Heart right ventricle (tissue), 16 donors: Measurements from ENCODE around the gene FBXL4. TPM values are rescaled to one million over a fixed set of nuclear protein-coding genes. Genes with fewer than 3 reads are reported as not detected.

ENCODE experiments used
- ATAC-seq, 8 donors: fragments of 200-7000 bp; cut with Tn5 transposase; one replicate each; pipeline ENCODE4 v1.9.1; 2020; ENCODE audit warnings: mild to moderate bottlenecking in 8 of 8, moderate library complexity in 8 of 8, moderate number of reproducible peaks in 1 of 8
- DNase-seq, 2 donors: peaks; one replicate each; pipeline ENCODE4 v3.0.0-alpha.2; 2020
- H3K27ac ChIP-seq, 10 donors: fragments of 200-600 bp; sonication (generic) in 2 of 10; one replicate each; pipeline versions ENCODE4 v1.5.0 to v1.8.0; 2020 to 2022; ENCODE audit warnings: mild to moderate bottlenecking in 3 of 10
- H3K27me3 ChIP-seq, 7 donors: fragments of 200-600 bp; one replicate each; pipeline ENCODE4 v1.8.0; 2021 to 2022; ENCODE audit warnings: mild to moderate bottlenecking in 2 of 7
- H3K36me3 ChIP-seq, 9 donors: fragments of 200-600 bp; sonication (generic) in 1 of 9; one replicate each; pipeline versions ENCODE4 v1.5.0 to v1.8.0; 2020 to 2022; ENCODE audit warnings: mild to moderate bottlenecking in 2 of 9
- H3K4me1 ChIP-seq, 9 donors: fragments of 200-600 bp; sonication (generic) in 1 of 9; one replicate each; pipeline versions ENCODE4 v1.5.0 to v1.8.0; 2020 to 2022; ENCODE audit warnings: mild to moderate bottlenecking in 4 of 9
- H3K4me3 ChIP-seq, 10 donors: fragments of 200-600 bp; sonication (generic) in 2 of 10; one replicate each; pipeline versions ENCODE4 v1.5.0 to v1.8.0; 2020 to 2022; ENCODE audit warnings: mild to moderate bottlenecking in 7 of 10, moderate library complexity in 2 of 10
- H3K9me3 ChIP-seq, 11 donors: fragments of 200-600 bp in 10 of 11; sonication (generic) in 2 of 11; one replicate each; pipeline versions ENCODE4 v1.5.0 to v1.8.0; 2013 to 2022; ENCODE audit warnings: mild to moderate bottlenecking in 2 of 11, control low read depth in 1 of 11, moderate library complexity in 1 of 11
- WGBS, 2 donors: extraction: QIAGEN DNeasy Blood & Tissue Kit; methylation state at CpG; one replicate each; pipeline ENCODE4 v1.1.7; 2013; ENCODE audit warnings: inconsistent platforms in 1 of 2; 5-methylcytosine and 5-hydroxymethylcytosine counted together
- intact Hi-C, 10 donors: fragments of 100-400 bp; cut with DNase I; formaldehyde crosslinking; loops; one replicate each; pipeline versions ENCODE4 v1.11.1 to v1.14.2; 2022
- polyA plus RNA-seq, 2 donors: library from polyadenylated mRNA; stranded (reverse); fragments of 200-250 nt; gene quantifications; one replicate each; pipeline ENCODE4 v1.2.3, GENCODE V29; 2013
- total RNA-seq, 10 donors: library from RNA; stranded (reverse); fragmentation: NEBNext Ultra II Directional in 3 of 10; extraction: Animal tissue kit (Norgen Biotek cat#: 25700) in 3 of 10; gene quantifications; one replicate each; pipeline versions ENCODE4 v1.2.1 to v1.2.4, GENCODE V29; 2021 to 2023
- TF ChIP-seq, protein P1 (sequence below), 9 donors: fragments of 200-600 bp; sonication (generic) in 2 of 9; IDR thresholded peaks; one replicate each; pipeline versions ENCODE4 v1.5.0 to v1.8.0; 2021 to 2022; ENCODE audit warnings: antibody characterized with exemption in 9 of 9, mild to moderate bottlenecking in 5 of 9, moderate library complexity in 1 of 9
- donor health status: Arrhythmogenic right ventricular cardiomyopathy.
- donor health status: ischemic (EF 13 %, LVEDD 7.1; RV severe dilation, severe dysfunction).
- donor health status: healthy with polysubstance abuse.
- donor health status: DM: no; HTN: yes; CAD: no.
- donor health status: DM: no; HTN: no; CAD: no.
- donor health status: ischemic (EF 25% LVEDD 6.9; RV normal size, moderate dysfunction).
- donor health status: ischemic (EF 25% LVEDD 5.7; RV mildly dilated, moderate dysfunction).
- donor health status: healthy.
- donor health status: DM: yes; HTN: yes; CAD: no.
- donor health status: Ischemic cardiomyopathy.
- donor health status: ischemic (EF 35%, LVEDD 5.7; RV mildly dilated, moderate dysfunction).
- donor health status: nonischemic (EF 11% LVEDD 7.7; RV severe dilation, severe dysfunction).
- donor health status: DM: yes; HTN: yes; CAD: no.
- donor health status: PGD.
- donor health status: ischemic (EF 29% LVEDD 5.4; RV normal size, mild dysfunction).
- donor health status: nonischemic (EF 23%, LVEDD 6.1; RV moderate dilation, normal function).

The FBXL4 gene
- total and polyA plus RNA-seq, 12 donors: 2.6 to 20.8 (median 17.0) TPM

DNA sequence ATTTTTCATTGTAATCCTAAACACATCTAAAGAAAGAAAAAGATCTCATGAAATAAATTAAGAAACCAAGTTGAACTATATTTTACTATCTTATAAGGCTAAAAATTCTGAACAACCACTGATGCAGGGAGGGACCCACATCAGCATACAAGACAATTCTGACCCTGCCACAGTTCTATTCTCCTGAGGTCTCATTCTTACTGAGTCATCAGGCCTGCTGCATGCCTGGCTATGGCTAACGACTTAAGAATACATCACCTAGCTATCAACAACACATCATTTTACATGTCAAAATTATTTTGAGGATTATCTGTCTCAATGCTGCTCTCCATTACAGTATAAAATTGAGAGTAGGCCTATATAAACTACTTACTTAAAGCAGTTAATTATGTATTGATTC, 52.9 kb downstream of the FBXL4 start:
- ATAC-seq (no peak), DNase-seq (no peak)
- H3K27ac ChIP-seq: no peak overlapping the region
- 70 to 73% methylated on average over 1 of the region's 1 CpG for WGBS, 2 donors
- no peaks in the 10 kb centered on the region for H3K4me1 ChIP-seq
- no peaks in the 10 kb centered on the region for H3K27me3 ChIP-seq
- intact Hi-C loops: no loop called here
- TF ChIP-seq, protein P1, sequence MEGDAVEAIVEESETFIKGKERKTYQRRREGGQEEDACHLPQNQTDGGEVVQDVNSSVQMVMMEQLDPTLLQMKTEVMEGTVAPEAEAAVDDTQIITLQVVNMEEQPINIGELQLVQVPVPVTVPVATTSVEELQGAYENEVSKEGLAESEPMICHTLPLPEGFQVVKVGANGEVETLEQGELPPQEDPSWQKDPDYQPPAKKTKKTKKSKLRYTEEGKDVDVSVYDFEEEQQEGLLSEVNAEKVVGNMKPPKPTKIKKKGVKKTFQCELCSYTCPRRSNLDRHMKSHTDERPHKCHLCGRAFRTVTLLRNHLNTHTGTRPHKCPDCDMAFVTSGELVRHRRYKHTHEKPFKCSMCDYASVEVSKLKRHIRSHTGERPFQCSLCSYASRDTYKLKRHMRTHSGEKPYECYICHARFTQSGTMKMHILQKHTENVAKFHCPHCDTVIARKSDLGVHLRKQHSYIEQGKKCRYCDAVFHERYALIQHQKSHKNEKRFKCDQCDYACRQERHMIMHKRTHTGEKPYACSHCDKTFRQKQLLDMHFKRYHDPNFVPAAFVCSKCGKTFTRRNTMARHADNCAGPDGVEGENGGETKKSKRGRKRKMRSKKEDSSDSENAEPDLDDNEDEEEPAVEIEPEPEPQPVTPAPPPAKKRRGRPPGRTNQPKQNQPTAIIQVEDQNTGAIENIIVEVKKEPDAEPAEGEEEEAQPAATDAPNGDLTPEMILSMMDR (IDR thresholded peaks at IDR 0.05): no peak
- H3K9me3 ChIP-seq: peaks cover 0 to 13% (median 0%) of the 10 kb centered on the region in 11 donors
- no peak overlapping the region for H3K4me3 ChIP-seq
- peaks cover 0 to 88% (median 19%) of the 10 kb centered on the region in 9 donors for H3K36me3 ChIP-seq

DNA sequence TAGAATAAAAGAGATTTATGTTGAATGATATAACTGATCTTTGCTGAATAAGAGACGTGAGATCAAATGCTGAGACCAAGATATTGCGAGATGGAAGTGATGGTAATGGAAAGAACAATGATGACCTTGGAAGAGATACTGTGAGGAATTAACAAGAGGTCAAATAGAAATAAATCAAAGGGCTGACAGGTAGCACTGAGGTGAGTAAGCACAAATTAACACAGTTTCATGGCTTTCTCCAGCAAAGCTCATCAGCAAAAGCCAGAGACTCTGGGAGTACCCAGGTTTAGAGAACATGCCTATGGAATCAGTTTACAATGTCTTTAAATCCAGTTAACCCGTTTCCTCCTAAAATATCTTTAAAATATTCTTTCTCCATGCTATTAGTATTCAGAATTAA, 60.1 kb downstream of the FBXL4 start:
- intact Hi-C loops: no loop called here
- TF ChIP-seq, protein P1 (IDR thresholded peaks at IDR 0.05): no peak
- WGBS, 2 donors: 94 to 97% methylated on average over 3 of the region's 3 CpGs
- Histone ChIP-seq H3K4me3 (no peak overlapping the region), H3K27ac (no peak overlapping the region), H3K9me3 (no peaks in the 10 kb centered on the region), H3K36me3 (peaks cover 0 to 55% (median 9%) of the 10 kb centered on the region in 9 donors), H3K27me3 (no peaks in the 10 kb centered on the region), H3K4me1 (no peaks in the 10 kb centered on the region)
- ATAC-seq: no peak
- DNase-seq: no peak

DNA sequence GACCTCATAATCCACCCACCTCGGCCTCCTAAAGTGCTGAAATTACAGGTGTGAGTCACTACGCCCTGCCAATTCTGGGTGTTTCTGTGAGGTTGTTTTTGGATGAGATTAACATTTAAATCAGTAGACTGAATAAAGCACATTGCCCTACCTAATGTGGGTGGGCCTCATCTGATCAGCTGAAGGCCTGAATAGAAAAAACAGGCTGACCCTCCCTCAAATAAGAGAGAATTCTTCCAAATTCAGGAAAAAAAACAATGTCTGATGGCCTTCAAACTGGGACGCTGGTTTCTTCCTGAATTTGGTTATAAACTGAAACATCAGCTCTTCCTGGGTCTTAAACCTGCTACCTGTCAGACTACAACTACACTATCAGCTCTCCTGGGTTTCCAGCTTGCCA, 62.4 kb downstream of the FBXL4 start:
- peaks cover 0 to 43% (median 9%) of the 10 kb centered on the region in 9 donors for H3K36me3 ChIP-seq
- ATAC-seq (no peak), DNase-seq (no peak)
- TF ChIP-seq, protein P1 (IDR thresholded peaks at IDR 0.05): no peak
- H3K4me3 ChIP-seq: no peak overlapping the region
- H3K4me1 ChIP-seq: no peaks in the 10 kb centered on the region
- 96 to 98% methylated on average over 3 of the region's 3 CpGs for WGBS, 2 donors
- H3K9me3 ChIP-seq: no peaks in the 10 kb centered on the region
- no peak overlapping the region for H3K27ac ChIP-seq
- no peaks in the 10 kb centered on the region for H3K27me3 ChIP-seq
- intact Hi-C loops: no loop called here

DNA sequence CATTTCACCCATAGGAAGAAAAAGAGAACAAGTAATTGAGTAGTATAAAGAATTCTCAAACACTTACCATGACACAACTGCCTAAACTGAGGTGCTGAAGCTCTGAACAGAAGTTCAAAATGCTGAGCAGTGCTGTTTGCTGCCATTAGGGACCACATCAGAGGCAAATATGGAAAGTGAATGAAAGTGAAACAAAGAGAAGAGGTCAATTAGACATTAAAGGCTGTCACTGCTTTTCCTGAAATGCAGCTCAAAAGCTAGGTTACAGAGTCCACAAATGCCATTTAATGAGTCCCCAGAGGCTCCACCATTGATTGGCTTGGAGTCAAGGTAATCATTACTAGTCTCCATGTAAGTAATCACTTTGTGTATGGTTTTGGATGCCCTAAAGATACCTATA, 67.3 kb downstream of the FBXL4 start:
- no peaks in the 10 kb centered on the region for H3K9me3 ChIP-seq
- no peak for ATAC-seq
- H3K36me3 ChIP-seq: peaks cover 0 to 55% (median 0%) of the 10 kb centered on the region in 9 donors
- TF ChIP-seq, protein P1 (IDR thresholded peaks at IDR 0.05): no peak
- no peak overlapping the region for H3K4me3 ChIP-seq
- H3K4me1 ChIP-seq: no peaks in the 10 kb centered on the region
- no peak for DNase-seq
- intact Hi-C loops: no loop called here
- no peaks in the 10 kb centered on the region for H3K27me3 ChIP-seq
- no peak overlapping the region for H3K27ac ChIP-seq
